ENCODE measurements around the gene BEST1. TPM values are rescaled to one million over a fixed set of nuclear protein-coding genes. Genes with fewer than 3 reads are reported as not detected.

The BEST1 gene
- total RNA-seq, 4 donors from 2014 or later: 8.1 to 14.3 (median 10.1) TPM

GRCh38 chr11:61980783-61981541 is 30.8 kb downstream of the BEST1 start:
- TF ChIP-seq CTCF (IDR thresholded peaks at IDR 0.05; ENCODE audit: low read depth): no peak

DNA sequence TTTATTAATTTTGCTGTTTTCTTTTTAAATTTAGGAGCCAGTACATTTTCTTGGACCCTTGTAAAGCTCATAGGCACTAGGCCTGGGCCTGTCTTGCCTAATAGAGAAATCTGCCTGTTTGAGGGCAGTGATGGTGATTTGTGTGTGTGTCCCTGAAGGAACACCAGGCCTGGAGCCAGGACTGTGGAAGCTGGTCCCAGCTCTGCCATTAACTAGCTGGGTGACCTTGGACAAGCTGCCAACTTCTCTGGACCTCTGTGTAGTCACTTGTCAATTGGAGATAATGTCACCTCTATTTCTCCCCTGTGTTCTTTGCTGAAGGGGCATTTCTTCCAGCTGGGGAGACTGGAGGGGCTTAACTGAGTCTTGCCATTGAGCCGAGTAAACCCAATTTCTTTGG is 33.3 kb downstream of the BEST1 start:
- no peak for TF ChIP-seq CTCF (IDR thresholded peaks at IDR 0.05; ENCODE audit: low read depth)

DNA sequence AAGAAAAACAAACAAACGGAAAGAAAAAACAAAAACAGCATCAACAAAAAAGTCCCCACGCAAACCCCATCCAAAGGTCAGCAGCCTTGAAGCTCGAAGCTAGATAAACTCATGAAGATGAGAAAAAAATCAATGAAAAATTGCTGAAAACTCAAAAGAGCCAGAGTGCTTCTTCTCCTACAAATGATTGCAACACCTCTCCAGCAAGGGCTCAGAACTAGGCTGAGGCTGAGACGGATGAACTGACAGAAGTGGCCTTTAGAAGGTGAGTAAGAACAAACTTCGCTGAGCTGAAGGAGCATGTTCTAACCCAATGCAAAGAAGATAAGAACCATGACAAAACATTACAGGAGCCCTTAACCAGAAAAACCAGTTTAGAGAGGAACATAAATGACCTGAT is 35.7 kb downstream of the BEST1 start:
- no peak for TF ChIP-seq CTCF (IDR thresholded peaks at IDR 0.05; ENCODE audit: low read depth)

DNA sequence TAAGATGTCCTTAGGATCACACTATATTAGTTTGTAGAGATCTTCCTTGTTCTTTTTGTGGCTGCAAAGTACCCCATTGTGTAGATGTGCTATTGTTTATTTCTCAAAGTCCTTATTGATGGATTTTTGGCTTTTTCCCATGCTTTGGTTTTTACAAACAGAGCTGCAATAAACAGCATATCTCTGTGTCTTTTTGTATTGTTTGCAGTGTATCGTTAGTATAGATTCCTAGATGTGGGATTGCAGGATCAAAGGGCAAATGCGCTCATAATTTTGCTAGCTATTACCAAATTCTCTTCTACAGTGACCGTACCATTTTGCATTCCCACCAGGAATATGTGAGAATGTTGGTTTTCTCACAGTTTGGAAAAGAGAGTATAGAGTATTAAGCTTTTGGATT is 44.8 kb downstream of the BEST1 start:
- no peak for TF ChIP-seq CTCF (IDR thresholded peaks at IDR 0.05; ENCODE audit: low read depth)

- no peak for TF ChIP-seq CTCF (IDR thresholded peaks at IDR 0.05; ENCODE audit: low read depth)
Measured at GRCh38 chr11:61996933-61997332, 46.8 kb downstream of the BEST1 start.

- no peak for TF ChIP-seq CTCF (IDR thresholded peaks at IDR 0.05; ENCODE audit: low read depth)
Measured at GRCh38 chr11:61999141-61999975, 49.2 kb downstream of the BEST1 start.

All from subcutaneous adipose tissue (tissue), 4 donors.